ENCODE measurements around the gene KRTAP5-9.

The KRTAP5-9 gene

GRCh38 chr11:71542382-71542781 lies 5.8 kb upstream of the KRTAP5-9 start:
- TF ChIP-seq CTCF (IDR thresholded peaks at IDR 0.05; ENCODE audit: low read depth, low read length), result no peak
- no peak for DNase-seq (ENCODE audit: low read depth, low spot score)
- H3K4me3 ChIP-seq (ENCODE audit: low read depth, low read length), result no peak overlapping the region
- in situ Hi-C loops (cut with HindIII; ENCODE audit: low sequenced_read_pairs), result no loop called here

- no peak for TF ChIP-seq CTCF (IDR thresholded peaks at IDR 0.05; ENCODE audit: low read depth, low read length)
- in situ Hi-C loops (cut with HindIII; ENCODE audit: low sequenced_read_pairs), result no loop called here
- no peak for DNase-seq (ENCODE audit: low read depth, low spot score)
- H3K4me3 ChIP-seq (ENCODE audit: low read depth, low read length), result no peak overlapping the region
Observed at GRCh38 chr11:71542879-71543777, 5.1 kb upstream of the KRTAP5-9 start.

GRCh38 chr11:71543866-71544265 lies 4.4 kb upstream of the KRTAP5-9 start:
- TF ChIP-seq CTCF (IDR thresholded peaks at IDR 0.05; ENCODE audit: low read depth, low read length), result no peak
- in situ Hi-C loops (cut with HindIII; ENCODE audit: low sequenced_read_pairs), result no loop called here
- H3K4me3 ChIP-seq (ENCODE audit: low read depth, low read length), result no peak overlapping the region
- DNase-seq (ENCODE audit: low read depth, low spot score), result no peak

GRCh38 chr11:71544525-71545214 lies 3.5 kb upstream of the KRTAP5-9 start:
- DNase-seq (ENCODE audit: low read depth, low spot score), result no peak
- in situ Hi-C loops (cut with HindIII; ENCODE audit: low sequenced_read_pairs), result no loop called here
- TF ChIP-seq CTCF (IDR thresholded peaks at IDR 0.05; ENCODE audit: low read depth, low read length), result no peak
- no peak overlapping the region for H3K4me3 ChIP-seq (ENCODE audit: low read depth, low read length)

- no peak for DNase-seq (ENCODE audit: low read depth, low spot score)
- in situ Hi-C loops (cut with HindIII; ENCODE audit: low sequenced_read_pairs), result no loop called here
- no peak for TF ChIP-seq CTCF (IDR thresholded peaks at IDR 0.05; ENCODE audit: low read depth, low read length)
- no peak overlapping the region for H3K4me3 ChIP-seq (ENCODE audit: low read depth, low read length)
Observed at GRCh38 chr11:71545405-71545966, 2.7 kb upstream of the KRTAP5-9 start.

- no peak overlapping the region for H3K4me3 ChIP-seq (ENCODE audit: low read depth, low read length)
- in situ Hi-C loops (cut with HindIII; ENCODE audit: low sequenced_read_pairs), result no loop called here
Observed at GRCh38 chr11:71548716-71549151, 514 bp downstream of the KRTAP5-9 start.

More at GRCh38 chr11:71548716-71549151, 514 bp downstream of the KRTAP5-9 start:
- no peak for DNase-seq (ENCODE audit: low read depth, low spot score)
- TF ChIP-seq CTCF (IDR thresholded peaks at IDR 0.05; ENCODE audit: low read depth, low read length), result no peak

Data from astrocyte of the spinal cord (primary cell).